HEK293T (cell line): Measurements from ENCODE around the gene LRRC14B.

Experiments
- BHLHE40 ChIP-seq: fragments of 450-650 bp; IDR thresholded peaks from 2 replicates; pipeline ENCODE4 v1.6.1; 2016; ENCODE audit warnings: mild to moderate bottlenecking, moderate library complexity, borderline replicate concordance
- ELF4 ChIP-seq: fragments of 450-650 bp; IDR thresholded peaks from 2 replicates; pipeline ENCODE4 v1.6.1; 2017; ENCODE audit warnings: antibody characterized with exemption
- FOXK2 ChIP-seq: fragments of 450-650 bp; IDR thresholded peaks from 2 replicates; pipeline ENCODE4 v1.6.1; 2016; ENCODE audit warnings: mild to moderate bottlenecking
- FOXM1 ChIP-seq: fragments of 450-650 bp; IDR thresholded peaks from 2 replicates; pipeline ENCODE4 v1.6.1; 2017; ENCODE audit warnings: mild to moderate bottlenecking, borderline replicate concordance
- HDGF ChIP-seq: fragments of 450-650 bp; IDR thresholded peaks from 2 replicates; pipeline ENCODE4 v1.6.1; 2017; ENCODE audit warnings: antibody characterized with exemption, borderline replicate concordance
- L3MBTL2 ChIP-seq: fragments of 450-650 bp; conservative IDR thresholded peaks from 2 replicates; pipeline ENCODE4 v1.6.1; 2016; ENCODE audit warnings: mild to moderate bottlenecking
- NFRKB ChIP-seq: fragments of 450-650 bp; IDR thresholded peaks from 2 replicates; pipeline ENCODE4 v1.6.1; 2016; ENCODE audit warnings: mild to moderate bottlenecking, moderate library complexity
- PKNOX1 ChIP-seq: fragments of 450-650 bp; IDR thresholded peaks from 2 replicates; pipeline ENCODE4 v1.6.1; 2016
- SP1 ChIP-seq: fragments of 450-650 bp; IDR thresholded peaks from 2 replicates; pipeline ENCODE4 v1.6.1; 2017

GRCh38 chr5:154236-154635 is 37.1 kb upstream of the LRRC14B start:
- no peak for TF ChIP-seq SP1
- TF ChIP-seq PKNOX1 = no peak
- no peak for TF ChIP-seq BHLHE40
- no peak for TF ChIP-seq HDGF
- no peak for TF ChIP-seq ELF4
- TF ChIP-seq FOXM1 = no peak
- TF ChIP-seq L3MBTL2 = no peak
- TF ChIP-seq NFRKB = no peak
- no peak for TF ChIP-seq FOXK2
